ENCODE data around the gene TCERG1.

Gene TCERG1

DNA sequence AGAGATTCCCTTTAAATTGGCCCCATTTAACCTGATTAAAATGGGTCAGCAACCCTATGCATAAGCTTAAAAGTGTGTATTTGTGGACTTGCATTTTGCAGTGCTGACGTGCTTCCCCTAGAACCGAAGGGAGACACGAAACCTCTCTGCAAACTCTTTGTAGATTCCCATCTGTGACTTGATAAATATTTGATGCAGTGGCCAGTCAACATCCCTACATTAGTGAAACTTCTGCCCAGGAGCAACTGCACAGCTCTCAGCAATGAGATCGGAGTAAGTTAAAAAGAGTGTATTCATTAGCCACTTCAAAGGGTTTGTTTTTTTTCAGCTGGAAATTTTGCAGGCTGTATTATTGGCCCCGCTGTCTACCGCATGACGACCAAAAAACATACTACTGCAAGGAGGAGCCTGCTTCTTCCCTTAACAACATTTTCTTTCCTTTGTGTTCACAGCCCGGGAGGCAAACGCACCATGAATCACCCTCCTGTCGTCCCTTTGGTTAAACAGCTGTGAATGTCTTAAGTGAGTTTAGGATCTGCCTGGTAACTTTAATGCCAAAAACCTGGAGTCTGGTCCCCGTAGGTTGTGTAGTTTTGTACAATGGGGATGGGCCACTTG lies 38.0 kb upstream of the TCERG1 start:
- H3K4me3 ChIP-seq (replicated peaks; ENCODE audit: low read depth, low read length): no peak overlapping the region
- TF ChIP-seq, protein P1, sequence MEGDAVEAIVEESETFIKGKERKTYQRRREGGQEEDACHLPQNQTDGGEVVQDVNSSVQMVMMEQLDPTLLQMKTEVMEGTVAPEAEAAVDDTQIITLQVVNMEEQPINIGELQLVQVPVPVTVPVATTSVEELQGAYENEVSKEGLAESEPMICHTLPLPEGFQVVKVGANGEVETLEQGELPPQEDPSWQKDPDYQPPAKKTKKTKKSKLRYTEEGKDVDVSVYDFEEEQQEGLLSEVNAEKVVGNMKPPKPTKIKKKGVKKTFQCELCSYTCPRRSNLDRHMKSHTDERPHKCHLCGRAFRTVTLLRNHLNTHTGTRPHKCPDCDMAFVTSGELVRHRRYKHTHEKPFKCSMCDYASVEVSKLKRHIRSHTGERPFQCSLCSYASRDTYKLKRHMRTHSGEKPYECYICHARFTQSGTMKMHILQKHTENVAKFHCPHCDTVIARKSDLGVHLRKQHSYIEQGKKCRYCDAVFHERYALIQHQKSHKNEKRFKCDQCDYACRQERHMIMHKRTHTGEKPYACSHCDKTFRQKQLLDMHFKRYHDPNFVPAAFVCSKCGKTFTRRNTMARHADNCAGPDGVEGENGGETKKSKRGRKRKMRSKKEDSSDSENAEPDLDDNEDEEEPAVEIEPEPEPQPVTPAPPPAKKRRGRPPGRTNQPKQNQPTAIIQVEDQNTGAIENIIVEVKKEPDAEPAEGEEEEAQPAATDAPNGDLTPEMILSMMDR (IDR thresholded peaks at IDR 0.05; ENCODE audit: low read length, missing control alignments): no peak
- DNase-seq (ENCODE audit: low read depth): peak; percentile 10

DNA sequence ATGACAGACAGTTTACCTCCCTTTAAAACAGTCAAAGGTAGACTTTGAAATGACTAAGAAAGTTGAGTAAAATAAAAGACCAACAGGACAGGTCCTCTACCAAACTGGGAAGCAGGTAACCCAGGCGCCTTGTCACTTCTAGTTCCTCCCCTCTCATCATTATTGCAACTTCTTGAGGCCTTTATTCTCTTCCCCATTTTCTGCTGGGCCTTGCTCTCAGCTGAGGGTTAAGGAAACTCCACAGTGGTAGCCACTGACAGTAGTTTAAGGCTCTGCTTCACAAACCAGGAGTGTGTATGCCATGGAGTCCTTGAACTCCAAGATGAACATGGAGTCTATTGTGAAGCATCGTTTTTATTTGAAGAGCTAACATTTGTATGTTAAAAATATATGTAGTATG lies 36.9 kb upstream of the TCERG1 start:
- no peak overlapping the region for H3K4me3 ChIP-seq (replicated peaks; ENCODE audit: low read depth, low read length)
- TF ChIP-seq, protein P1 (IDR thresholded peaks at IDR 0.05; ENCODE audit: low read length, missing control alignments): no peak
- DNase-seq (ENCODE audit: low read depth): no peak

DNA sequence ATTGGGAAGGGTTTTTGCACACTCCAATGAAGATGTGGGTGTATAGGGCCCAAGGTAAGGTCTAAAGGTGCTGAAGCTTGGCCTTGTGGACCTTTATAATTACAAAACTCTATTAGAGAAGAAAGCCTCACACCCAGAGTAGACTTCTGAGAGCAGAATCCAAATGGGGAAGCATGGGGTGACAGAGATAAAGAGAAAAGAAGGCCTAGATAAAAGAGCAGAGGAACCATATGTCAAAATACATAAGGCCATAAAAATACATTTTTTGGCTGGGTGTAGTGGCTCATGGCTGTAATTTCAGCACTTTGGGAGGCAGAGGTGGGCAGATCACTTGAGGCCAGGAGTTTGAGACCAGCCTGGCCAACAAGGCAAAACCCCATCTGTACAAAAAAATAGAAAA lies 27.4 kb upstream of the TCERG1 start:
- no peak overlapping the region for H3K4me3 ChIP-seq (replicated peaks; ENCODE audit: low read depth, low read length)
- no peak for DNase-seq (ENCODE audit: low read depth)
- TF ChIP-seq, protein P1 (IDR thresholded peaks at IDR 0.05; ENCODE audit: low read length, missing control alignments): no peak

DNA sequence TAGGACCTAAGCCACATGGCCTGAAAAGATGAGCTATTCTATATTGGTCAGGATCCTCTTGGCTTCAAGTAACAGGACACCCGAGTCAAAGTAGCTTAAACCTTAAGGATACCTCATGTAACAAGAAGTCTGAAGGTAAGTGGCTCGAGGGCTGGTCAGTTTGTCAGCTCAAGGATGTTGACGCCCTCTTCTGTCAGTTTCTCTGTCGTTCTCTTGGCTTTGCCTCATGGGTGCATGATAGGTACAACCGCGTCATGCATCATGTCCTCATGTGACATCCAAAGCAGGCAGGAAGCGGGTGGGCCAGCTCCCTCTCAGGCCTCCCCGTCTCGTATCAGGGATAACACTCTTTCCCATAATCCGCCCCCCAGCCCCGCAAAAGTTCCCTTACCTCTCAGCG lies 22.1 kb upstream of the TCERG1 start:
- DNase-seq (ENCODE audit: low read depth): no peak
- H3K4me3 ChIP-seq (replicated peaks; ENCODE audit: low read depth, low read length): no peak overlapping the region
- TF ChIP-seq, protein P1 (IDR thresholded peaks at IDR 0.05; ENCODE audit: low read length, missing control alignments): no peak

DNA sequence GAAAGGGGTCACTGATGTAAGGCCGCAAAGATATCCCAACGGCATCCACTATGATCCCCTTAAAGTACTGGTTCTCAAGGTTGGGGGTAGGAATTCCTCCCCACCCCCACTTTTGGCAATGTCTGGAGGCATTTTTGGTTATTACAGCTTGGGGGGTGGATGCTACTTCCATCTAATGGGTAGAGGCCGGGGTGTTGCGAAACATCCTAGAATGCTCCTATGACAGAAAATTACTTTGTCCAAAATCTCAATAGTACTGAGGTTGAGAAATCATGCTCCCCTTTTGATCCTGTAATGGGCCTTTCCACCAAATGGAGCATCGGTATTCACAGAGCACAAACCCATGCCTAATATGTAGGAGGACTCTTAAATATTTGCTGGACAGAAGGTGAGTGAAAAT lies 20.8 kb upstream of the TCERG1 start:
- TF ChIP-seq, protein P1 (IDR thresholded peaks at IDR 0.05; ENCODE audit: low read length, missing control alignments): no peak

DNA sequence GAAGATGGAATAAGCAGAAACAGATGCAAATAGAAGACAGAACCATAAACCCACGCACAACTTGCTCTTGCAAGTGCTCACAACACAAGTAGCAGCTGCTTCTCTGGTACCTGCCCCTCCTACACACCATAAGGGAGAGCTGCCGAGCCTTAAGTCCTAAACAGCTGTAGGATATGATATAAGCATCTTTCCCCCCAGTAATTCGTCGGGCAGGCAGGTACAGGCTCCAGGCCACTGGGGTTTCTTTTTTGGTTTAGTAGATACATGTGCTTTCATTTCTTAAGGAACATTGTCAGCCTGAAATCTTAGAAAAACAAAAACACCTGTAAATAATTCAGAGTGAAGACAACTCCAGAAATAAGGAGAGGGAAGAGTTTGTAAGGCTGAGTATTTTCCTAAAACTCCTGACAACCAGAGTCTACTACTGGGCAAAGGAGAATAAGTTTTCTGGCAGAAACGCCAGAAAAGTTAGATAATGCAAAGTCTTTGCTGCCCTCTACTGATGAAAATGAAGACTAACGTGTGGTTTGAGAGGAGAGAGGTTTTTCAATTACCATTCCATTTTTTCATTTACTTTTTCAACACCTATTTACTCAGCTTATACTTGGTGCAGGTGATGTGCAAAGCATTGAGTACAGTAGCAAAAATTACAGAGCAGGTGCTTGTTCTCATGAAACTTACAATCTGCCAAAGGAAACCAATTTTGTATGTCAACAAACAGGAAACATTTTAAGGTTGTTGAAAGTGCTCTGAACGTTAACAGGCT lies 20.1 kb upstream of the TCERG1 start:
- TF ChIP-seq, protein P1 (IDR thresholded peaks at IDR 0.05; ENCODE audit: low read length, missing control alignments): peak; percentile 67
- no peak overlapping the region for H3K4me3 ChIP-seq (replicated peaks; ENCODE audit: low read depth, low read length)
- peak; percentile 61 for DNase-seq (ENCODE audit: low read depth)

More for the DNA sequence above, 20.8 kb upstream of the TCERG1 start:
- no peak for DNase-seq (ENCODE audit: low read depth)
- H3K4me3 ChIP-seq (replicated peaks; ENCODE audit: low read depth, low read length): no peak overlapping the region

Data from fibroblast of pulmonary artery (primary cell).